Epithelial cell of prostate (primary cell): ENCODE data around the gene CUEDC1.
"Not testable (repeated sequence)": the region's sequence is repeated elsewhere in the genome, so short reads cannot be mapped to it uniquely, and the experiment has no call there.

ENCODE experiments used
- DNase-seq: peaks from one replicate; pipeline ENCODE4 v3.0.0-alpha.2; 2011; ENCODE audit warnings: low read depth, low spot score
- H3K27ac ChIP-seq: fragments of 450-650 bp; 2 replicates; pipeline ENCODE4 v1.5.1; 2017; ENCODE audit warnings: mild to moderate bottlenecking

The CUEDC1 gene

DNA sequence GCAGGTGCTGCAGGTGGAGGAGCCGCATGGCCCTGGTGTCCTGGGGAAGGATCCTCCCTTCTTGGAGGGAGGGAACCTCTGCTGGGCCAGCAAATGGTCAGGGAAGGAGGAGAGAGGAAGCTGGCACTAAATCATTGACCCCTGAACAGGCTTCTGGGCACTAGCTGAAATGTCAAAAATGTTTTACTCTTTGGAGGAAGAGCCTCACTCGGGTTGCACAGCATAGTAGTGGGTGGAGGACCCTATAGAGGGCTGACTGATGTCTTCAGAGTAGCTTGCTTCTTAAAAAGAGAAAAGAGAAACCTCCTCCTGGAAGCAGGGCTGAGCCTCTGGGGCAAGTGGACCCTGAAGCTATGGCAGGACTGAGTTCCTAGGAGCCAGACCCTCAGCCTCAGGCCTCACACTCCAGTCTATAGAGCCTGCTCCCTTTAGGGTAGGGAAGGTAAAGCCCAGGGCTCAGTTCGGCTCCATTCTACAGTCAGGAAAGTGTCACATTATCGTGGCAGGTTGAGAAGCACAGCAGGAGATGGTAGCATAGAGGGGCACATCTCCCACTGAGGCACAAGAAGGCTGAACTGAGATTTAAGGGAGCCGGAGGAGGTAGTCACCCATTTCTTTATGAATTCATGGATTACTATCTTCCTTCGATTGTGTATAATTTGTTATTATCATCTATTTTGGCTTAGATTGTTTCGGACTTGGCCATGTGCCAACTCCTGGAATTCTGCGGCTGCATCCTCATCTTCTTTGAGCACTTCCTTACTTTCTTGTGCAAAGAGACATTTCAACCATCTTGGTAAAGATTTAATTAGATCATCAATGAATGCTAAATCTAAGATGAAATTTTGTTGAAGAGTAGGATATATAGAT, 7.3 kb upstream of the CUEDC1 start:
- DNase-seq: no peak
- no peak overlapping the region for H3K27ac ChIP-seq

DNA sequence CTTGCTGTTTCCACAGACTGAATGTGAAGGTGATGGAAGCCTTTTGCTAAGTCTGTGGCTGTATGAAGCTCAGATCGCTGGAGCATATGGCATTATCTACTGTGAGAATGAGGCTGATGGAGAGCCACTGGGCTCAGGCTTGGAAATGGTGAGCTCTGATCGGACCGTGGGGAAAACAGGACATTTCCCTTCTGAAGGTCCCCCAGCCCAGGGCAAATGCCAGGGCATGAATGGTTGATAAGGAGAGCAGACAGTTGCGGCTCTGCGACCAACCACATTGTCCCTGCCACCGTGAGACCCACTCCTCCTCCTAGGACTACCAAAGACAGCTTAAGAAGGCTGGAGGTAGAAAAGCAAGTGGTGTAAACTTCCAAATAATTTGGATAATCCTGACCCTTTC, 4.7 kb upstream of the CUEDC1 start:
- no peak for DNase-seq
- H3K27ac ChIP-seq: no peak overlapping the region

GRCh38 chr17:57958391-57958790, 3.2 kb upstream of the CUEDC1 start:
- not testable (repeated sequence) for DNase-seq, H3K27ac ChIP-seq

DNA sequence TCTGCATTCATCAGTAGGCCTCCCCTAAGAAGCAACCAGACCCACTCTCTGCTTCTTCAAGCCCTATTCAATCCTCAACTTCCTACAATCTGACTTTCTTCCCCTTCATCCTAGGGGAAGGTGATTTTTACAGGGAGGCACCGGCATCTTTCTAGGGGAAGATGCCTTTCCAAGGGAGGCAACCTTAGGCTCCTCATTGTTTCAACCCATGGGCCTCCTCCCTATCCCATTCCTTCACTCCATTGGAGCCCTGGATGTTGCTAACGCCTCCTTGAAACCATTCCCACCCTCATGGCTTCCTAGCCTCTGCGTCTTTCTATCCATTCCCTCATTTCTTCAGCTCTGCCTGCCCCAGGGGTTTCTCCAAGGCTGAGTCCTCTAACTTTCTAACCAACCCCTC, 2.7 kb upstream of the CUEDC1 start:
- no peak overlapping the region for H3K27ac ChIP-seq
- no peak for DNase-seq

GRCh38 chr17:57957120-57957850, 2.1 kb upstream of the CUEDC1 start:
- DNase-seq: no peak
- no peak overlapping the region for H3K27ac ChIP-seq

DNA sequence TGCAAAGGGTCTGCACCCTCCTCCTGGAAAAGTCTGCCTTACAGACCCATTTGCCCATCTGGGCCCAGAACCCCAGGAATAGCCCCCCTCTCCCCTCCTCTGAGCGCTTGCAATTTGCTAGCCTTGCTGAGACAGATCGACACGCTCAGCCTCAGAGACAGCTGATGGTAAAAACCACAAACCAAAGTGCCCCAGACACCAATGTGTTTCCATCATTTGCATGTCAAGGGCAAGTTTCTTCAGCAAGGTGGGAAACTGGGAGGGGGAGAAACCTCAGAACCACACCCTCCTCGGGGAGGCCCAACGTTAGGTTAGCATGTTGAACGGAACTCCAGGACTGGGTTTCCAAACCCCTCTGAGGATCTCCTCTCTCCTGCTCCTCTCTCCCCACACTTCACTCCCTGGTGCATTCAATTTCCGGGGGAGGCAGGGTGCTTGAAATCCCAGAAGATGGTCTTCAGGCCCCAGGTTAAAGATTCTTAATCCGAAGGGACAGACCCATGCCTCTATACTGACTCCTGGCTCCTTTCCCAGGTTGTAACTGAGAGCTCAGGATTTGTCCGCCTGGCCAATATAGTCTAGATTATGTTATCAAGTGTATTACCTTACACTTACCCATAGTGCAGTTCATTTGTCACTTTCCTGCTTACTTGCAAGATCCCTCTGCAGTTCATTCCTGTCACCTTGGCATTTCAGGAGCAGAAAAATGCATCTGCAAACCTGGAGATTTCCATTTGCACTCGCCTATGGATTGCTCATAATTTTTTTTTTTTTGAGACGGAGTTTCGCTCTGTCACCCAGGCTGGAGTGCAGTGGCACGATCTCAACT, 1.3 kb upstream of the CUEDC1 start:
- DNase-seq: no peak
- no peak overlapping the region for H3K27ac ChIP-seq

DNA sequence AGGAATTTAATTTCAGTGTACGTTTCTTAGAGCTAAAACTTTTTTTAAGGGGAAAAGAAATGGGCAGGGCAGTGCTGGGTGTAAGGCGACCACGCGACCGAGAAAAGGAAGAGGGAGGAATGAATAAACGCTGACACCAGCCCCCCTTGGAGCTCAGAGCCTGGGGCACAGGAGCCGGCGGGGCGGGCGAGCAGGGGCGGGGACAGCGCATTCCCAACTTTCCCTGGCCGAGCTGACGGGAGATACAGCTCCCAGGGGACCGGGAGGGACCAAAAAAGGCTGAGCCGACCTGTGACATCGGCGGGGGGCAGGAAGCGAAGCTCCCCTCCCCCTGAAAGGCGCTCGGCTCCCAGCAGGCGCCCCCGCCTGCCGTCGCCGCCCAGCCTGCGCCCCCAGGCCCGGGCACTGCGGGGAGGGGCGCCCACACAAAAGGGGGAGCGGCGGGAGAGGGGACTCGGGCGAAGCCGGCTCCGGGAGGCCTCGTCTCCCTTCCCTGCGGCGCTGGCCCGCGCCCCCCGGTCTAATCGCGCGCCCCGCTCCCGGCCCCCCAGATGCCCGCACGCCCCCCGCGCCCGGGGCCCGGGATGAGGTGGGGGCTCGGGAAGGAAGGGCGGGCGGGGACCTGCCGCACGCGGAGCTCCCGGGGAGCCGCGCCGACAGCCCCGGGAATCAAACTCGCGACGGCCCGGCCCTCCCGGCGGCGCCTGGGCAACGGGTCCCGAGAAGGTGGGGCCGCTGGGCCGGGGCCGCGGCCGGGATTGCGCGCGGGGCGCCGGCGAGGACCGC, 622 bp downstream of the CUEDC1 start:
- H3K27ac ChIP-seq: peak overlapping the region; percentile 66
- DNase-seq: no peak

DNA sequence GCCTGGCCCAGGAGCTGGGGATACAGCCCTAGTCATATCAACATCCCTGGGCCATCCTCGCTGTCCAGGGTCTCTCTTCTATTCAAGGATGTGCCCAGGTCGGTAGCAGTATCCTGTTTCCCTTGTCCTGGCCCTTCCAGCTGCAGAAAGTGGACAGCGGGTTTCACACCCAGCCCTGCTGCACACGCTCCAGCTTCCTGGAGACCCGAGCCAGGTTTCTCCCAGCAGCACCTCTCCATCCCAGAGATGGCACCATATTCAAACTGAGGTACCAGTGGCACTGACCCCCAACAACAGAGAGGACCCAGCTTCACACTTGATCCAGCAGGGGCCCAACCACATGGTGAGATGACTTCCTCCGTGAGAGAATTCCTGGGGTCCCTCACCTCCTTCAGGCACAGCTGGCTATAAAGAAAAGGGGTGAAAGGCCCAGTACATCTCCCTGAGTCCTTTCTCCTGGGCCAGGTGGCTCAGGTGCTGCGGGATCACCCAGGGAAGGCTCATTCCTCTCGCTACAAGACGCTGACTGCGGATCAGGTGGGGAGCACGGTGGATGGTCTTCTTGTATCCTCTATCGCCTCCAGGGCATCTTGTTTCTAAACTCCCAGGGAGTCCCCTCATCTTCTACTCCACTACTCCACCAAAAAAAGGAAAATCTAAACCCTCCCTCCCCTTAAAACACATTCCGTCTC, 1.4 kb downstream of the CUEDC1 start:
- no peak for DNase-seq
- H3K27ac ChIP-seq: peak overlapping the region; percentile 66

GRCh38 chr17:57953219-57953618, 2.0 kb downstream of the CUEDC1 start:
- DNase-seq: no peak
- peak overlapping the region; percentile 42 for H3K27ac ChIP-seq

GRCh38 chr17:57949649-57950048, 5.6 kb downstream of the CUEDC1 start:
- H3K27ac ChIP-seq: peak overlapping the region; percentile 97
- peak; percentile 51 for DNase-seq

DNA sequence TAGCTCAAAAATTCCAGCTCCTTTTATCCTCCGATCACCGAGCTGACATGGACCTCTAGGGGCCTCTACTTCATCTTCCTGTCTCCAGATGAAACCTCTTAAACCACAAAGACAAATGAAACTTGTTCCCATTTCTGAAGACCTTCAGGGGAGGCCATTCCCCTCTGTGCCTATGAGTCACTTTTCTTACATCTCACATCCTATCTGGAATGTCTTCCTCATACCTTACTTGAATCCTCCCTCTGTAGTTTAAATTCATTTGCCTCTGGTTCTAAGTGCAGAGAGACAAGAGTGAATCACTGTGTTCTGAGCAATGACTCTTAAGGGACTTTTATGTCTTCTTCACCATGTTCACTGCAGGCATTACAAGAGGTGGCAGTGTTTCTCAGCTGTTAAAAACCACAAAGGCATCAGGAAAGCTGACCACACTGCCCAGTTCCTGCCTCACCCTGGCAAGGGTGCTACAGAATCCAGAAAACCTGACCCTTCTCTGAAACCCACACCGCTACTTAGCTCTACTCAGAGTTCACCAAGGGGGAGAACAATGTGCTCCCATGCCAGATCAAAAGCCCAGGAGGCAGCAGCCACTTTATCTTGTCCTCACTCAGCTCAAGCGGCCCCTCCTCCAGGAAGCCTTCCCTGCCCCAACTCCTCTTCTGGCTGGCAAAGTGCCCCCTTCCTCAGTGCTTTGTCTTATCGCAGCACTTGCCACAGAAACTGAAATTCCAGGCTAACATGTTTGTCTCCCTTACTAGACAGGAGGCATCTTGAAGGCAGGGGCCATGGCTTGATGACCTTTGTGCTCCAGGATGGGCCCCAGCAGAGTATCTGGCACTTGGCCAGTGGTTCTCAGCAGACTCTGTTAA, 6.4 kb downstream of the CUEDC1 start:
- DNase-seq: peak; percentile 96
- H3K27ac ChIP-seq: peak overlapping the region; percentile 97

GRCh38 chr17:57948169-57948554, 7.0 kb downstream of the CUEDC1 start:
- peak overlapping the region; percentile 97 for H3K27ac ChIP-seq
- DNase-seq: no peak

GRCh38 chr17:57947369-57947768, 7.8 kb downstream of the CUEDC1 start:
- no peak for DNase-seq
- H3K27ac ChIP-seq: peak overlapping the region; percentile 97

DNA sequence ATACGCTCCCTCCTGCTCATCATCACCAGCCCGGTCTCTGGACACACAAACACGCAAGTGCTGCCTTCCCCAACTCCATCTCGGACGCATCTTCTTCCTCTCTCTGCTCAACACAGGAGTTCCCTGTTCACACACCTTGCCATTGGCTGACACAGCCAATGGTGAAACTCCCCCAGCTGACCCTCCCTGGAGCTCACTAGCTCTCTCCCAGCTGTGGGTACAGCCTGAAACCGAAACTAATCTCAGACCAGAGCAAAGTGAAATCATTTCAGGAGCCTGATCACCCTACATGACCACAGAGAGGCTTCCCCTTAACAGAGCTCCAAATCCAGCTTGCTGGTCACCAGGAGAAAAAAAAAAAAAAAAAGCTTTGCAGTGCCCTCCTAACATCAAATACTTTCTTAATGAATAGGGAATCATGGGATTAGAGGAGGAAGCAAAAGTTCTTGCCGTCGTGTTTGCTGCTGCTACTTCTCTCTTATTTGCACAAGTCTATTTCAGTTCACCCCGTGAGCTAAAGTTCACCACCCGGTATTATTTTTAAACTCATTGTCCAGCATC, 8.3 kb downstream of the CUEDC1 start:
- peak overlapping the region; percentile 97 for H3K27ac ChIP-seq
- peak; percentile 77 for DNase-seq

GRCh38 chr17:57945996-57946797, 9.0 kb downstream of the CUEDC1 start:
- peak overlapping the region; percentile 97 for H3K27ac ChIP-seq
- DNase-seq: peak; percentile 80

DNA sequence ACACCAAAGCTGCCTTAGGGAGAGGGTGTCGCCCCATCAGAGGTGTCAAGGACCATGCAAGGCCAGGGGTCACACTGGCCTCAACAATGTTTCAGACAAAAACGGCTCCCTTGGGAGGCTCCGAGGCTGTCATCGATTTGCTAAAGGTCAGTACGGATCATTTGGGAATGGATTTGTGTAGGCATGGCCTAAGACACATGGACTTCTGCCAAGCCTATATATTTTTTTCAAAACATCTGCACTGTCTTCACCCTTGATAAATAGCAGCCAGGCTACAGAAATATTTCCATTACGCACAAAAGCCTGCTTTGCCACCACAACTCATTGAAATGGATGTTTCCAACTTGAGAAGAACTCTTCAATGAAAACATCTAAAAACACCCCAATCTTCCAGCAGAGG, 10.3 kb downstream of the CUEDC1 start:
- peak overlapping the region; percentile 97 for H3K27ac ChIP-seq
- no peak for DNase-seq

- DNase-seq: no peak
- peak overlapping the region; percentile 55 for H3K27ac ChIP-seq
These were observed 11.6 kb downstream of the CUEDC1 start for GRCh38 chr17:57943645-57944044.
